Gastrocnemius medialis (tissue), 4 donors: ENCODE data around the gene BORCS5.

Experiments
- CTCF ChIP-seq, 5 experiments: fragments of 450-650 bp in 3 of 5; fragments of 200-600 bp in 2 of 5; sonication (generic) in 2 of 5; IDR thresholded peaks in 4 of 5; conservative IDR thresholded peaks in 1 of 5; 1 replicate in 4 of 5; 2 replicates in 1 of 5; pipeline ENCODE4 v1.5.1; 2016 to 2019; ENCODE audit warnings: antibody characterized with exemption in 5 of 5, mild to moderate bottlenecking in 3 of 5, moderate library complexity in 3 of 5
- POLR2A ChIP-seq, 2 donors: fragments of 450-650 bp; IDR thresholded peaks; one replicate each; pipeline ENCODE4 v1.6.1; 2017; ENCODE audit warnings: antibody characterized with exemption in 2 of 2, mild to moderate bottlenecking in 2 of 2, moderate library complexity in 2 of 2

GRCh38 chr12:12466157-12466556 is 109.3 kb downstream of the BORCS5 start:
- TF ChIP-seq CTCF (IDR thresholded peaks at IDR 0.05 in 4 of 5, conservative IDR thresholded peaks at IDR 0.05 in 1 of 5), result no peak
- TF ChIP-seq POLR2A (IDR thresholded peaks at IDR 0.05), result no peak
